ENCODE measurements around the gene ITGB5. TPM values are rescaled to one million over a fixed set of nuclear protein-coding genes. Genes with fewer than 3 reads are reported as not detected.
"Not testable (repeated sequence)": the region's sequence is repeated elsewhere in the genome, so short reads cannot be mapped to it uniquely, and the experiment has no call there.

The ITGB5 gene
- total RNA-seq, 5 donors from 2014 or later (not counting 1 experiment from before 2014, with no cell fraction given) = 1.2 to 2.5 (median 1.7) TPM

DNA sequence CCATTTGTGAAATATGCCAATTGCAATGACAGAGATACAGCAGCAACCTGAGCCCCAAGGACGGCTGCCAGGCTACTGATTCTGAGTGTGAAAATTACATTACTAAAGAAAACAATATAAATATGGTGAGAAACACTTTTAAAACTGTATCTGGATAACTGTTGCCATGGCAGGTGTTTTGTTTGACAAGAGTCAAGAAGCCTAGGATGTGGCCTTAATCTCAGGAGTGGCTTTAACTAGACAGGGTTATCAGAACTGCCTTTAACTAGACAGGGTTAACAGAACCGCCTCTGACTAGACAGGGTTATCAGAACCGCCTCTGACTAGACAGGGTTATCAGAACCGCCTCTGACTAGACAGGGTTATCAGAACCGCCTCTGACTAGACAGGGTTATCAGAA is 98.1 kb downstream of the ITGB5 start:
- H3K27ac Mint-ChIP-seq; H3K27me3 Mint-ChIP-seq; H3K4me1 Mint-ChIP-seq; H3K4me1 ChIP-seq (ENCODE audit: control insufficient read depth in 1 of 2, extremely low read depth in 1 of 2, insufficient read depth in 2 of 2, low read length in 2 of 2); H3K36me3 Mint-ChIP-seq; POLR2A ChIA-PET; H3K4me3 ChIP-seq (ENCODE audit: control insufficient read depth in 1 of 2, extremely low read depth in 1 of 2, low read length in 1 of 2); H3K9me3 ChIP-seq; H3K4me3 Mint-ChIP-seq; H3K9me3 Mint-ChIP-seq; DNase-seq; H3K36me3 ChIP-seq (ENCODE audit: control insufficient read depth in 2 of 2, extremely low read depth in 1 of 2, insufficient read depth in 1 of 2, low read length in 1 of 2); ATAC-seq (replicated peaks in 1 of 4); CTCF ChIA-PET; H3K27me3 ChIP-seq (replicated peaks in 1 of 2; ENCODE audit: control insufficient read depth in 2 of 2, extremely low read depth in 1 of 2, insufficient read depth in 2 of 2, low read length in 1 of 2); H3K27ac ChIP-seq (ENCODE audit: low read length): not testable (repeated sequence)
- WGBS (ENCODE audit: insufficient coverage) = no CpG with 5 or more reads among the region's 5 CpGs

DNA sequence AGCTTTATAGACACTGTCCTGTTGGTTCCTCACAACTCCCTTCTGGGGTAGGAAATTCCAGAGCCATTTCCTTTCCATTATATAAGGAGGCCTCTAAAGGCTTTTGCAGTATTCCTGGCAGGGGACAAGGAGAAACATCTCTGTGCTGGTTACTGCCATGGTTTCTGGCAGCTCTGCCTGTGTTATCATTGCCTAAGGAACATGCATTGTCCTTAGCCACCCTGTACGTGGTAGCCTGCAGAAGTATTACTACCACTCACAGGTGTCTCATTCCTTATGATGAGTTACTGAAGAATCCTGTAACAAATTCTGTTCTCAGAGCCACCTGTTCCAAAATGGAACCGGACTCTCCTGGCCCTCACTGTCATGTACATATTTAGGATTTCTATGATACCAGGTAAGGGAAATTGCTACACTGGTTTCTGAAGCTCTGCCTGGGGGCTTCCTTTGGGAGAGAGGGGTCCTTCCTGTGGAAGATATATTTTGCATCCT is 98.9 kb downstream of the ITGB5 start:
- ChIA-PET POLR2A (no interaction called here), CTCF (no interaction called here)
- no peak overlapping the region for H3K27ac Mint-ChIP-seq
- Histone ChIP-seq H3K36me3 (ENCODE audit: control insufficient read depth in 2 of 2, extremely low read depth in 1 of 2, insufficient read depth in 1 of 2, low read length in 1 of 2) (no peaks in the 10 kb centered on the region), H3K27ac (ENCODE audit: low read length) (no peak overlapping the region), H3K27me3 (replicated peaks in 1 of 2; ENCODE audit: control insufficient read depth in 2 of 2, extremely low read depth in 1 of 2, insufficient read depth in 2 of 2, low read length in 1 of 2) (peaks cover 0 to 2% of the 10 kb centered on the region in 2 experiments), H3K9me3 (no peaks in the 10 kb centered on the region), H3K4me3 (ENCODE audit: control insufficient read depth in 1 of 2, extremely low read depth in 1 of 2, low read length in 1 of 2) (no peak overlapping the region), H3K4me1 (ENCODE audit: control insufficient read depth in 1 of 2, extremely low read depth in 1 of 2, insufficient read depth in 2 of 2, low read length in 2 of 2) (no peaks in the 10 kb centered on the region)
- H3K9me3 Mint-ChIP-seq = no peaks in the 10 kb centered on the region
- no peak for DNase-seq
- peaks cover 0 to 4% of the 10 kb centered on the region in 2 donors for H3K27me3 Mint-ChIP-seq
- no peak for ATAC-seq (replicated peaks in 1 of 4)
- H3K4me3 Mint-ChIP-seq = no peak overlapping the region
- 100% methylated on average over 1 of the region's 2 CpGs for WGBS (ENCODE audit: insufficient coverage)
- peaks cover 0 to 2% (median 0%) of the 10 kb centered on the region in 3 donors for H3K4me1 Mint-ChIP-seq
- H3K36me3 Mint-ChIP-seq = no peaks in the 10 kb centered on the region

DNA sequence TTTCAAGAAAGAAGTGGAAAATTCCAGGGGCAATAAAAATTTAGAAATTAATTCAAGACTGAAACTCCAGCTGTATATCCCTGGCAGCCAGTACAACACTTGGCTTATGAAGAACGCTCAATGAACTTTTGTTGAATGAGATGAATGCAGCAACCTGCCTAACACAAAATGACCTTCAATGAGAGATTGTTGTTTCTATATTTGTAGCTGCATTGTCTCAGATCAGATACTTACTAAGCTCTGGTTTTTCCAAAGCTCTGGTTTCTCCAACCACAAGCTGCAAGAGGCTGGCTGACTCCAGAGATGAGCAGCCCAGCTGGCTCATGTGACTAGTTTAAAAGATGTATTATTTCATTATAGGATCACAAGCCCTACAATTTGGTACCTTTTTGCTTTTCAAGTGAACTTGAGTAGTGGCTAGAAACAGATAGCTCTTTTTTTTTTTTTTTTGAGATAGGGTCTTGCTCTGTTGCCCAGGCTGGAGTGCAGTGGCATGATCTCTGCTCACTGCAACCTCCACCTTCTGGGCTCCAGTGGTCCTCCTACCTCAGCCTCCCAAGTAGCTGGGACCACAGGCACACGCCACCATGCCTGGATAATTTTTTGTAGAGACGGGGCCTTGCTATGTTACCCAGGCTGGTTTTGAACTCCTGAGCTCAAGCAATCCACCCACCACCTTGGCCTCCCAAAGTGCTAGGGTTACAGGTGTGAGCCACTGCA is 99.5 kb downstream of the ITGB5 start:
- DNase-seq (no peak), ATAC-seq (replicated peaks in 1 of 4) (no peak)
- peaks cover 0 to 2% (median 0%) of the 10 kb centered on the region in 3 donors for H3K4me1 Mint-ChIP-seq
- ChIA-PET CTCF (interaction anchor here in 1 of 2 donors (0.8 kb wide), 1 partner anchor 107 kb away, joined by 3 read pairs; no protein-coding TSS in a partner anchor), POLR2A (no interaction called here)
- no CpG with 5 or more reads among the region's 3 CpGs for WGBS (ENCODE audit: insufficient coverage)
- H3K27me3 ChIP-seq (replicated peaks in 1 of 2; ENCODE audit: control insufficient read depth in 2 of 2, extremely low read depth in 1 of 2, insufficient read depth in 2 of 2, low read length in 1 of 2) = peaks cover 0 to 2% of the 10 kb centered on the region in 2 experiments
- H3K4me1 ChIP-seq (ENCODE audit: control insufficient read depth in 1 of 2, extremely low read depth in 1 of 2, insufficient read depth in 2 of 2, low read length in 2 of 2) = no peaks in the 10 kb centered on the region
- H3K27ac Mint-ChIP-seq = no peak overlapping the region
- H3K36me3 ChIP-seq (ENCODE audit: control insufficient read depth in 2 of 2, extremely low read depth in 1 of 2, insufficient read depth in 1 of 2, low read length in 1 of 2) = no peaks in the 10 kb centered on the region
- no peaks in the 10 kb centered on the region for H3K9me3 ChIP-seq
- no peaks in the 10 kb centered on the region for H3K36me3 Mint-ChIP-seq
- no peak overlapping the region for H3K27ac ChIP-seq (ENCODE audit: low read length)
- no peak overlapping the region for H3K4me3 Mint-ChIP-seq
- no peaks in the 10 kb centered on the region for H3K27me3 Mint-ChIP-seq
- no peak overlapping the region for H3K4me3 ChIP-seq (ENCODE audit: control insufficient read depth in 1 of 2, extremely low read depth in 1 of 2, low read length in 1 of 2)
- no peaks in the 10 kb centered on the region for H3K9me3 Mint-ChIP-seq

DNA sequence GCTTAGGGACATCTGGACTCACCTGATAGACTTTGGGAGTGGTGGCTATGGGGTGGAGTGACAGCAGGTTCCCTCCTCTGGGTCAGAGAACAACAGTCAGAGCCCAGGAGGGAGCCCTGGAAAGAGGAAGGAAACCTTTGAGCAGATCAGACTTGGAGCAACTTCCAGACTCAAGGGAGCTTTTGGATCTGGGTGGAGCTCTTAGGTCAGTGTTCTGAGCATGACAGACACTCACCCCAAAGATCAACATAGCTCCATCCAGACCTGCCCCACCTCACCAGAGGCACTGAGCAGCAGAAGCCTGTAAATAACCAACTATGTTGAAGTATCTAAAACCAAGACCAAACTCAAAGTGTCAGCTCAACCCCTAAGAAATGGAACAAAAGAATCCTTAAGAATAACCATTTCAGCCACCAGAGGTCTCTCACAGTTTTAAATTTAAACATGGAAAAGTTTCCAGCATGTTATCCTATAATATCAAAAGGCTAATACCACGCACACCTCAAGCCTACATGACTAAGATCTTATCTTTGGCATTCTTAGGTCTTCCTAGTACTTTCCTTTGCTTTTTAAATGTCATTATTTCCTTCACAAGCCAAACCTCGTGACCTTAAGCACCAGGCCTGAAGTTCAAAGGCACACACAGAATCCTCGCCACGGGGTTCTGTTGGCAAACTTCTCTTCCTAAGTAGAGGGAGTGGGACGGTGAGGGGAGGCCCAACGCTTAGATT is 100.5 kb downstream of the ITGB5 start:
- ATAC-seq (replicated peaks in 1 of 4) (no peak), DNase-seq (no peak)
- 20% methylated on average over 1 of the region's 6 CpGs for WGBS (ENCODE audit: insufficient coverage)
- Histone ChIP-seq H3K9me3 (no peaks in the 10 kb centered on the region), H3K27ac (ENCODE audit: low read length) (no peak overlapping the region), H3K4me1 (ENCODE audit: control insufficient read depth in 1 of 2, extremely low read depth in 1 of 2, insufficient read depth in 2 of 2, low read length in 2 of 2) (no peaks in the 10 kb centered on the region), H3K27me3 (replicated peaks in 1 of 2; ENCODE audit: control insufficient read depth in 2 of 2, extremely low read depth in 1 of 2, insufficient read depth in 2 of 2, low read length in 1 of 2) (peaks cover 0 to 6% of the 10 kb centered on the region in 2 experiments), H3K4me3 (ENCODE audit: control insufficient read depth in 1 of 2, extremely low read depth in 1 of 2, low read length in 1 of 2) (no peak overlapping the region), H3K36me3 (ENCODE audit: control insufficient read depth in 2 of 2, extremely low read depth in 1 of 2, insufficient read depth in 1 of 2, low read length in 1 of 2) (no peaks in the 10 kb centered on the region)
- H3K4me1 Mint-ChIP-seq = peaks cover 0 to 2% (median 0%) of the 10 kb centered on the region in 3 donors
- no peaks in the 10 kb centered on the region for H3K36me3 Mint-ChIP-seq
- CTCF ChIA-PET = interaction anchor here (0.6 to 1.2 kb wide), 5 partner anchors 108 to 684 kb away, joined by 3 to 8 read pairs (median 3); no protein-coding TSS in a partner anchor
- H3K27ac Mint-ChIP-seq = no peak overlapping the region
- H3K9me3 Mint-ChIP-seq = no peaks in the 10 kb centered on the region
- POLR2A ChIA-PET = no interaction called here
- no peaks in the 10 kb centered on the region for H3K27me3 Mint-ChIP-seq
- H3K4me3 Mint-ChIP-seq = no peak overlapping the region

DNA sequence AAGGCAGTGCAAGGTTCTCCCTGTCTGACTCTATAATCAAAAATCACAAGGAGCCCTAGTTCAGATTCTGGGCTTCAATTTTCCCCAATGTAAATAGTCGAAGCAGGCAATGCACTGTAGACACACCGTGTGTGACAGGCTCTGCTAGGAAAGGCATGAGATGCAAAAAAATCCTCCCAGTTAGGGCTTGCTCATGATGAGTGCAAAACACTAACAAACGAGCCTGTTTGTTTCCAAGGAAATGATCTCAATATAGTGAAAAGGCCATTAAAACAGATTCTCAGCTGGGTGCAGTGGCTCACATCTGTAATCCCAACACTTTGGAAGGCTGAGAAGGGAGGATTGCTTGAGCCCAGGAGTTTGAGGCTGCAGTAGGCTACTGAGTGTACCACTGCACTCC is 101.2 kb downstream of the ITGB5 start:
- no peaks in the 10 kb centered on the region for H3K27me3 Mint-ChIP-seq
- no peak overlapping the region for H3K4me3 ChIP-seq (ENCODE audit: control insufficient read depth in 1 of 2, extremely low read depth in 1 of 2, low read length in 1 of 2)
- no peaks in the 10 kb centered on the region for H3K4me1 ChIP-seq (ENCODE audit: control insufficient read depth in 1 of 2, extremely low read depth in 1 of 2, insufficient read depth in 2 of 2, low read length in 2 of 2)
- H3K9me3 ChIP-seq = no peaks in the 10 kb centered on the region
- no peaks in the 10 kb centered on the region for H3K9me3 Mint-ChIP-seq
- H3K4me3 Mint-ChIP-seq = no peak overlapping the region
- H3K36me3 ChIP-seq (ENCODE audit: control insufficient read depth in 2 of 2, extremely low read depth in 1 of 2, insufficient read depth in 1 of 2, low read length in 1 of 2) = no peaks in the 10 kb centered on the region
- DNase-seq (no peak), ATAC-seq (replicated peaks in 1 of 4) (no peak)
- WGBS (ENCODE audit: insufficient coverage) = no CpG with 5 or more reads among the region's 3 CpGs
- H3K36me3 Mint-ChIP-seq = no peaks in the 10 kb centered on the region
- H3K27ac ChIP-seq (ENCODE audit: low read length) = no peak overlapping the region
- peaks cover 0 to 5% (median 1%) of the 10 kb centered on the region in 3 donors for H3K4me1 Mint-ChIP-seq
- H3K27ac Mint-ChIP-seq = no peak overlapping the region
- ChIA-PET POLR2A (no interaction called here), CTCF (interaction anchor here (0.8 to 1.2 kb wide), 3 partner anchors 108 to 521 kb away, joined by 3 to 8 read pairs (median 3); no protein-coding TSS in a partner anchor)
- H3K27me3 ChIP-seq (replicated peaks in 1 of 2; ENCODE audit: control insufficient read depth in 2 of 2, extremely low read depth in 1 of 2, insufficient read depth in 2 of 2, low read length in 1 of 2) = peaks cover 0 to 6% of the 10 kb centered on the region in 2 experiments

DNA sequence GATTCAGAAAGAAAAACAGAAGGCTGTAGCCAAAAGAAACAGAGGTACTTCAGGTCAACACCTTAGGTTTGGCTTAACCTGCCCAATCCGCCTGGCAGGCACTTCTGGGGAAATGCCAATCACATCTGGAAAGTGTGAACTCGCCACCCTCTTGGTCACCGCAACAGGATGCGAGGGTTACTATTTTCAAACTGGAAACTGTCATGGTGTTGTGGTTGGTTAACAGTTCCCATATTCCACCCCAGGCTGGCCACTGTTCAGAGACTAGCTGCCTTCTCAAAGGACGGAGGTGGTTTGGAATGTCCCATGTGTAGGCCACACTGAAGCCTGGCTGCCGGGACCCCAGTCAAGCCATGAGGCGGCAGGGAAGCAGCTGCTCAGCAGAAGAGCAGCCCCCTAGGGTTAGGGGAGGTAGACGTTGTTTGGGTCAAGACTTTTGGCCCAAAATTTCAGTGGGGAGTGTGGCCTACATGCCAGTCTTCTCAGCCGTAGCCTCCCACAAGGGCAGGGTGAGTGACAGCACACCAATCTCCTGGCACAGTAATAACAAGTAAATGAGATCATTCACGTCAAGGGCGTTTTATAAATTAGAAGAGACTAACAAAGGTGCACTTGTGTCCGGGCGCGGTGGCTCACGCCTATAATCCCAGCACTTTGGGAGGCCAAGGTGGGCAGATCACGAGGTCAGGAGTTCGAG is 102.3 kb downstream of the ITGB5 start:
- no peaks in the 10 kb centered on the region for H3K36me3 Mint-ChIP-seq
- no peak overlapping the region for H3K4me3 ChIP-seq (ENCODE audit: control insufficient read depth in 1 of 2, extremely low read depth in 1 of 2, low read length in 1 of 2)
- CTCF ChIA-PET = no interaction called here
- H3K4me1 ChIP-seq (ENCODE audit: control insufficient read depth in 1 of 2, extremely low read depth in 1 of 2, insufficient read depth in 2 of 2, low read length in 2 of 2) = peaks cover 0 to 4% of the 10 kb centered on the region in 2 experiments
- POLR2A ChIA-PET = no interaction called here
- no peaks in the 10 kb centered on the region for H3K36me3 ChIP-seq (ENCODE audit: control insufficient read depth in 2 of 2, extremely low read depth in 1 of 2, insufficient read depth in 1 of 2, low read length in 1 of 2)
- no peaks in the 10 kb centered on the region for H3K27me3 Mint-ChIP-seq
- H3K4me3 Mint-ChIP-seq = no peak overlapping the region
- H3K9me3 ChIP-seq = no peaks in the 10 kb centered on the region
- no peak for DNase-seq
- ATAC-seq (replicated peaks in 1 of 4) = no peak
- peaks cover 6 to 12% (median 9%) of the 10 kb centered on the region in 3 donors for H3K4me1 Mint-ChIP-seq
- 77% methylated on average over 13 of the region's 17 CpGs for WGBS (ENCODE audit: insufficient coverage)
- no peak overlapping the region for H3K27ac Mint-ChIP-seq
- H3K27me3 ChIP-seq (replicated peaks in 1 of 2; ENCODE audit: control insufficient read depth in 2 of 2, extremely low read depth in 1 of 2, insufficient read depth in 2 of 2, low read length in 1 of 2) = peaks cover 0 to 9% of the 10 kb centered on the region in 2 experiments
- H3K27ac ChIP-seq (ENCODE audit: low read length) = no peak overlapping the region
- no peaks in the 10 kb centered on the region for H3K9me3 Mint-ChIP-seq

Measured in T-cell (primary cell).